HG03439 (cell line): ENCODE results near the gene ATRNL1.

ENCODE experiments used
- ATAC-seq: cut with Tn5 transposase; IDR thresholded peaks from one replicate; pipeline ENCODE4 v1.9.1; 2021; ENCODE audit warnings: mild to moderate bottlenecking, moderate library complexity; ENCODE audit not compliant: unreplicated experiment

The ATRNL1 gene, protein sequence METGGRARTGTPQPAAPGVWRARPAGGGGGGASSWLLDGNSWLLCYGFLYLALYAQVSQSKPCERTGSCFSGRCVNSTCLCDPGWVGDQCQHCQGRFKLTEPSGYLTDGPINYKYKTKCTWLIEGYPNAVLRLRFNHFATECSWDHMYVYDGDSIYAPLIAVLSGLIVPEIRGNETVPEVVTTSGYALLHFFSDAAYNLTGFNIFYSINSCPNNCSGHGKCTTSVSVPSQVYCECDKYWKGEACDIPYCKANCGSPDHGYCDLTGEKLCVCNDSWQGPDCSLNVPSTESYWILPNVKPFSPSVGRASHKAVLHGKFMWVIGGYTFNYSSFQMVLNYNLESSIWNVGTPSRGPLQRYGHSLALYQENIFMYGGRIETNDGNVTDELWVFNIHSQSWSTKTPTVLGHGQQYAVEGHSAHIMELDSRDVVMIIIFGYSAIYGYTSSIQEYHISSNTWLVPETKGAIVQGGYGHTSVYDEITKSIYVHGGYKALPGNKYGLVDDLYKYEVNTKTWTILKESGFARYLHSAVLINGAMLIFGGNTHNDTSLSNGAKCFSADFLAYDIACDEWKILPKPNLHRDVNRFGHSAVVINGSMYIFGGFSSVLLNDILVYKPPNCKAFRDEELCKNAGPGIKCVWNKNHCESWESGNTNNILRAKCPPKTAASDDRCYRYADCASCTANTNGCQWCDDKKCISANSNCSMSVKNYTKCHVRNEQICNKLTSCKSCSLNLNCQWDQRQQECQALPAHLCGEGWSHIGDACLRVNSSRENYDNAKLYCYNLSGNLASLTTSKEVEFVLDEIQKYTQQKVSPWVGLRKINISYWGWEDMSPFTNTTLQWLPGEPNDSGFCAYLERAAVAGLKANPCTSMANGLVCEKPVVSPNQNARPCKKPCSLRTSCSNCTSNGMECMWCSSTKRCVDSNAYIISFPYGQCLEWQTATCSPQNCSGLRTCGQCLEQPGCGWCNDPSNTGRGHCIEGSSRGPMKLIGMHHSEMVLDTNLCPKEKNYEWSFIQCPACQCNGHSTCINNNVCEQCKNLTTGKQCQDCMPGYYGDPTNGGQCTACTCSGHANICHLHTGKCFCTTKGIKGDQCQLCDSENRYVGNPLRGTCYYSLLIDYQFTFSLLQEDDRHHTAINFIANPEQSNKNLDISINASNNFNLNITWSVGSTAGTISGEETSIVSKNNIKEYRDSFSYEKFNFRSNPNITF (N-terminal part only)

DNA sequence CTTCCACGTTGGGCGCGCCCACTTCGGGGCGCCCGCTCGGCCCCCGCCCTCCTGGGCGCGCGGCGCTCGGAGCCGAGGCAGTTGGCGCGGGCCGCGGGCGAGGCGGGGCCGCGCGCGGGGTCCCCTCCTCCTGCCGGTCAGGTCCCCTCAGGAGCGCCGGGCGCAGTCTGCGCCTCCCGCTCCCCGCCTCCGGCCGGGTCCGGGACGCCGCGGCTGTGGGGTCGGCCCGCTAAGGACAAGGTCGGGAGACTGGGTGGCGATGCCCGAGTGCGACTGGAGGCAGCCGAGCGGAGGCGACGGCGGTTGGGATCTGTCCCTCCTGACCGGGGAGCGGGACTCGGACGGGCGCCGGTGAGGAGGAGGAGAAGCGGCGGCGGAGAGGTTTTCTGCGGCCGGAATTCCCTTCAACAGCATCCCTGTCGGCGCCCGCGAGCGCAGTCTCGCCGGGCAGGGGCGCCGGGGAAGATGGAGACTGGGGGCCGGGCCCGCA, at the start of gene ATRNL1:
Gene ATRNL1 (plus strand): TSS at position 80 of the 490 bp plus-strand sequence. CDS start 386 bp downstream, at position 466.
- ATAC-seq: peak; percentile 78

DNA sequence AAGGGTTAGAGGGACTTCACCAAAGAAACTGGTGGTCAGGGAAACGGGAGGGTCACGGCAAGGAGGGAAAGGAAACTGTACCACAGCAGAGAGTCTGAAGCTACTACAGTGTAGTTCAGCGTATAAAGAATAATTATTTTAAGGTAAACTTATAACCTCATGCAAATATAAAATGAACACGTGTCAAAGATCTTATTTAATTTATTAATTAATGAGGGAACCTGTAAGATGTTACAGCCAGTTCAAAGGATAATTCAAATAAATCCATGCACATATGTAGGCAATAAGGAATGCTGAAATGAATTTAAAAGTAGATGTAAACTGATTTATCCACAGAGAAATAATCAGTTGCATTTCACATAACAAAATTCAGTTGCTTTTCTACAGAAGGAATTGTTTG, 49.4 kb upstream of the ATRNL1 start:
- no peak for ATAC-seq

DNA sequence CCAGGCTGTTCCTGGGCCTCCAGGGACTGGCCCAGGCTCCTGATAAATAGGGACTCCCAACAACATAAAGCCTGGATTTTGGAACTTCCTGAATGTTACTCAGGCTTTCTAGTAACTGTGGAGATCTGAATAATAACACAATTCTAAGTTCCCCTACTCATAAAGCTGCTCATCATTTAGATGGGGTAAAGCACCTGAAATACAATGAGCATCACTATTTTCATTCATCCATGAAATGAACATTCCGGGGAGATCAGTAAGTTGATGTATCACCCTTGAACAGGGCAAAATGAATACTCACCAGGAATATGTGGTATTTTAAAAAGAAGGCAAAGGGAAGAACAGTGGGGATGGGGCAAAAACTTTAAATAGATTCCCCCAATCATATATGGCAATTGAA, 48.3 kb upstream of the ATRNL1 start:
- ATAC-seq: no peak

DNA sequence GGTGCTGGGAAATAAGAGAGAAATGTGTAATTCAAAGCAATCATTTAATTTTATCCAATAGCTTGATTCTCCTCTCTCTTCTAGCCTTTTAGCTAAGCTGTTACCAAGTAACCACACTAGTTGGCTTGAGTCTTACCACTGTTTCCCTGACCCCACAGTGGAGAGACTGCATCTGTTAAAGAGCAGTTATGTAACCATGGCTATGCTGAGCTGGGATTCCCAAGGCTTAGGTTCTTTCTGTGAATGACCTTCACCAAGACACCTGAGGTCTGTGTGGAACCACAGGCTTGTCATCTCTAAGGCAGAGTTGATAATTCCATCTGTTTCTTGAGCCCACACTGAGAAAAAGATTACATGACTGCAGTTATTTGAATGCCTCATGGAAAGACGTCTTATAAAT, 47.7 kb upstream of the ATRNL1 start:
- no peak for ATAC-seq

DNA sequence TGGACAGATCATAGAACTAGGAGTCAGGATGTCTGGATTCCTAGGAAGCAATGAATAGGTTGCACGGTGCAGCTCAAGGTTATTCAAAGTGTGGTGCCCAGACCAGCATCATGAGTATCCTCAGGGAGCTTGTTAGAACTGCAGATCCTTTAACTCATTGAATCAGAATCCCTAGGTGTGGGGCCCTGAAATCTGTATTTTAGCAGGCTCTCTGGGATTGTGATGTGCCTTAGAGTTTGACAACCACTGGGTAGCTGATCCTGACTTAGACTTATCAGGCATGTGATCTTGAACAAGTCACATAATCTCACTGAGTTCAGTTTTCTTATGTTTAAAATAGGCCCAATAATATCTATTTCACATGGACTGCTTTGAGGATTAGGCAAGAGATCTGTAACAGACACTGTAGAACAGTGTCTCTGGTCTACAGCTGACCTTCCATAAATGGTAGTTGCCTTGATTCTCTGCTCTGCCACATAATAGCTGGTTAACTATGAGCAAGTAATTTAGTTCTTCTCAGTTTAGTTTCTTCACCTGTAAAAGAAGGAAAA, 46.4 kb upstream of the ATRNL1 start:
- no peak for ATAC-seq

DNA sequence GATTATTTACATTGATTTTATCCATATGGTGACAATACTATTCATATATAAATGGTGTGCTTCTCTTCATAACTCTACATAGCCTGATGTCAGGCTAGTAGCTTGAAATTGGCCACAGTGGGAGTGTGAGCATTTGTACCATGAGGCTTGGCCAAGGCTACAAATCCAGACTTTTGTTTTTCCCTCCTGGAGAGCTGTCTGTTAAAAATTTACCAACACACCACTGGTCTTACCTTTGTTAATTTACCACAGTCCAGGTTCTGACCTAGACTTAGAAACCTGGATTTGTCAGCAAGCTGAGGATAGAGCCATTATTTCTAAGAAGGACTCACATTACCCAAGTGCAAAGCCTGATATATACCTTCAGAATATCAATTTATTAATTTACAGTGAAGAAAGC, 45.5 kb upstream of the ATRNL1 start:
- ATAC-seq: no peak

DNA sequence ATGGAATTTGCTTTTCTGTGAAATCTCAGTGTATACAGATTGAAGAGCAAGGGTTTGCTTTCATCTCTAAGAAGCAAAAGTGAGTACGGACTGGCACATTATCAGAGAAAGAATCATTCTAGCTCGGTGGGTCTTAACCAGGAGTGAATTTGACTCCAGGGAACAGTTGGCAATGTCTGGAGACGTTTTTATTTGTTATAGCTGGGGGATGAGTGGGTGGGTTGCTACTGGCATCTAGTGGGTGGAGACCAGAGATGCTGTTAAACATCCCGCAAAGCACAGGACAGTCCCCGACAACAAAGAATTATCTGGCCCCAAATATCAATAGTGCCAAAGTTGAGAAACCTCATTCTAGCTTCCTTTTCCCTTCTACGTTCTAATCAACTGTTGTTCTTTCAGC, 43.8 kb upstream of the ATRNL1 start:
- ATAC-seq: no peak

DNA sequence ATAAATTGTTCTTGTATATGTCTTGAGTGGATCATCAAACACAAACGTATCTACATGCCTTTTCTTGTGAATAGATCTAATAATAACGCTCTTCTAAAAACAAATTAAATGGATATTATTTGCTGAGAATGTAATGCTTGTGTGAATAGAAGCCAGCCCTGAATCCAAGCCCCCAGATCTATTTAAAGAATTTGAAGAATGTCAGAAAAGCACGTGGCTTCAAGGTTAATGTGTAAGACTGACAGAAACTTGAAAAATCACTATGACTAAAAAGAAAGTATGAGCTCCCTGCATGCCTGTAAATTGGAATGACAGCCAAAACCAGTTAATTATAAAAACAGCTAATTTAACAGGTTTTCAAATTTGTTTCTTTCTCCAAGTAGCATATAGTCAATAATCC, 43.2 kb upstream of the ATRNL1 start:
- no peak for ATAC-seq

DNA sequence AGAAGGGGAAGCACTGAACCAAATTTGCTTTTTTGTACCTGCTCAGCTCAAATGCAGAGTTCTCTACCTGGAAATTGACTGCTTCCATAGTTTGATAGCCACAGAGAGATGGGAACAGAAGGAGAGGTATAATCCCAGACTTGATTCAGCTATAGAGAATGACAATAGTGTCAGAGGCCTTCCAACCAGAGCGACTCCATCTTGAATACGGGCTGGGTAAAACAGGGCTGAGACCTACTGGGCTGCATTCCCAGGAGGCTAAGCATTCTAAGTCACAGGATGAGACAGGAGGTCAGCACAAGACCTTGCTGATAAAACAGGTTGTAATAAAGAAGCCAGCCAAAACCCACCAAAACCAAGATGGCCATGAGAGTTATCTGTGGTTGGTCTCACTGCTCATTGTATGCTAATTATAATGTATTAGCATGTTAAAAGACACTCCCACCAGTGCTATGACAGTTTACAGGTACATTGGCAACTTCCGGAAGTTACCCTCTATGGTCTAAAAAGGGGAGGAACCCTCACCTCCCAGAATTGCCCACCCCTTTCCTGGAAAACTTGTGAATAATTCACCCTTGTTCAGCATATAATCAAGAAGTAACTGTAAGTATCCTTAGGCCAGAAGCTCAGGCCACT, 42.7 kb upstream of the ATRNL1 start:
- ATAC-seq: no peak

DNA sequence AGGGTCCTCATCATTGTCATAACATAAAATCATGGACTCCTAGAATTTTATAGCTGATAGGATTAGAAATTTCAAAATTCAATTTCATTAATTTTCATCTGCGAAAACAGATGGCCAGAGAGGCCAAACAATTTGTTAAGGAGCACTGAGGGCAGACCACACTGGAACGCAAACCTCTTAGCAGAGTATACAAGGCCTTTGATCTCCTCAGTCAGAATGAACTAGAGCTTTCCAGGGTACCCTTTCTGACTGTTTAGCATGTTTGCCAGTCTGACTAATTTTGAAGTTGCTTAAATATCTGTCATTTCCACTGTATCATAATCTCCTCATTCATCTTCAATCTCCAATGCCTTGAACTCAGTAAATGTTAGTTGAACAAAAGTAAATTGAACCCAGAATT, 41.9 kb upstream of the ATRNL1 start:
- ATAC-seq: no peak

DNA sequence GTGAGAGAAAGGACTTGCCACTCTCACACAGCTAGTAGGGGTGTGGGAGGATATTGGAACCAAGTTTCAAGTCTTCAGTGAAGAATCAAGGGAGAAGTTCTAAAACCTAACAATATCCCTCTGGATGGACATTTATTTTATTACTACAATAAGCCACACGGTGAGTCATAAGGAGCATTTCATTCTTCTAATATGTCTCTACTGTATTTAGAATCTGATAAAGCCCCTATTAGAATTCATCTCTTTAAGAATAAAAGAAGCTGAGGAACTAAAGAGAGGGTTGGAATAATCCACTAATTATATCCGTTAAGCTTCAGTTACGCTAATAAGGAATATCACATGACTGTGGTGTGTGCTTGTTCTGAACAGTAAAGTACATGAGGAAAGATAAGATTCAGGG, 40.9 kb upstream of the ATRNL1 start:
- ATAC-seq: no peak

DNA sequence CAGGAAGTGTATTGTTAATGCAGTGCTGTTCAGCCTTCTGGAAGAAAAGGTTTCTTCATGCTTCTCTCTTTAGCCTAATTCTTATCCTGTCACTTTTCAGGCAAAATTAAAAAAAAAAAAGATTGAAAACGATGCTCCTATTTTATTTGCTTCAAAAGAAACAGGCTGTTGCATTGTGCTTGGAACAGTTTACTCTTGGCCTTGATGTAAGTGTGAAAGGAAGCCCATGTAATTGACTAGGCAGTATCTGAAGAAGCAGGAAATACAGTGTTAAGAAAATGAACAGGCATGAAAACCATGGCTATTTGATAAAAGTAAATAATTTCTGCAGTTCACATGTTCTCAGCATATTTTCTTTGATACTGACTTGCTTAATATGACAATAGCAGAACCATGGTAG, 40.4 kb upstream of the ATRNL1 start:
- no peak for ATAC-seq

DNA sequence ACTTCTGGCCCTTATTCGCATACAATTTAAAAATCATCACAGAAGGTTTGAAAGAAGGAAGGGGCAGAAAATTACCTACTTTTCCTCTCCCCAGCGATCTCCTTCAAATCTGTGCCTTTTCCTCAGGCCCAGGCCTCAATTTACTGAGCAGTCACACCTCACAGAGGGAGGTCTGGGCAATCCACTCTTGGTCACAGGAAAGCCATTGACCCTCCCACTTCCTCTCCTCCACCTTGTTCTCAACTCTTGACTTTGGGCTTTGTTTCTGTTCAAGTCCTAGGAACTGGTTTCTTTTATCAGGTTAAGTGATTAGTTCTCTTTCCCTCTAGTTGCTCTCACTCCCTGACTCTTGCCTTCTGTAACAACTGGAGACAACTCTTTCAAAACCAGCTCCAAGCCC, 37.0 kb upstream of the ATRNL1 start:
- no peak for ATAC-seq

DNA sequence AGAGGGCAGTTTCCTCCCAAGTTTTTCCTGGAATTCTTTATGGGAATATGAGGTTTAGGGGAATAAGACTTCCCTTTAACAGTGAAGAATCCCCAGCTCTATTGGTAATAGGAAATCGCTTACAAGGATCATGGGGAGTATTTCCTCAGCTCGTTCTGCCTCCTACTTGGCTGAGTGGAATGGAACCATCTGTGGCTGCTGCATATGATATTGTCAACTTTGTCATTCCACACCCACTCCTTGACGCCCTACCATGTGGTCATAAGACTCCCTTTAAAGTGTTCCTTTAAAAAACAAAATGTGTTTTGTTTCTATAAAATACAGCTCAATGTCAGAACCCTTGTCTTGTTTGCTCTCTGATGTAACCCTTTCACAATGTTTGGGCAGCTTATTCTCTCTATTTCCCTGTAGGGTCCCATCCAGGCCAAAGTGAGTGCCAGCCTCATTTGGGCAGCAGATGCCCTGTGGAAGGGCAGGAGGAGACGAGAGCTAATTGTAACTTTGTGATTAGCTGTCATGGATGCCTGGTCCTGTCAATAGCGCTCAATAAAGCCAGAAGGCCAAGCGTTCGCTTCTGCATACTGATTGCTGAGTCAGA, 33.8 kb upstream of the ATRNL1 start:
- ATAC-seq: no peak

DNA sequence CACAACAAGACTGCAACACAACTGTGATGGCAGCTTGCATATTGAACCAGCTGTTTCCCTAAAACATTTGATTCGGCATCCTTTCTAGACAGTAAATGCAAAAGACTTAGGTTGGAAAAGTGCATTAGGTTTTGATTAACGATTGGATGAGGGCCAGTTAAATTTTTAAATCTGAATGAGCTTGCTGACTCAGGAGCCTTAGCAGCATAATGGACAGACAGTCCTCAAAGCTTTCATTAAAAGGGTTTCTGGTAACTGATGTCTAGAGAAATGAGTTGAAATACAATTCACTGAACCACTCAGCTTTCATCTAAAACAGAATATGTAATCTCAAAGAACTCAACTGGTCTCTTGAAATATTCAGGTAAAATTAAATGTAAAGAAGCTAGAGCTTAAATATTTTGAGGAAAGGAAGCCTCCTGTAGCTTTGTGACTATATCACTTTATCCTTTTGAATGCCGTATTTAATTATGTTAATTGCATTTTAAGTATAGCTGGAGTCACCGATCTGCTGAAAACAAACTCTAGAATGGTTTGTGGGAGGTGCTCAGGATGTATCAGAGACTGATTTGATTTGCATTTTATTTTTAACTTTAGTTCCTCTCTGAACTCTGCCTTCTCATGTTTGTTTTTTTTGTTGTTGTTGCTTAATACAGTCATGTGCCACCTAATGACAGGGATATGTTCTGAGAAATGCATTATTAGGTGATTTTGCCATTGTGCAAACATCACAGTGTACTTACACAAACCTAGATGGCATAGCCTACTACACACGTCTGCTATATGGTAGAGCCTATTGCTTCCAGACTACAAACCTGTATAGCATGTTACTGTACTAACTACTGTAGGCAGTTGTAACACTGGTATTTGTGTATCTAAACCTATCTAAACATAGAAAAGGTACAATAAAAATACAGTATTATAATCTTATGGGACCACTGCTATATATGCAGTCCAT, 29.2 kb upstream of the ATRNL1 start:
- ATAC-seq: no peak

DNA sequence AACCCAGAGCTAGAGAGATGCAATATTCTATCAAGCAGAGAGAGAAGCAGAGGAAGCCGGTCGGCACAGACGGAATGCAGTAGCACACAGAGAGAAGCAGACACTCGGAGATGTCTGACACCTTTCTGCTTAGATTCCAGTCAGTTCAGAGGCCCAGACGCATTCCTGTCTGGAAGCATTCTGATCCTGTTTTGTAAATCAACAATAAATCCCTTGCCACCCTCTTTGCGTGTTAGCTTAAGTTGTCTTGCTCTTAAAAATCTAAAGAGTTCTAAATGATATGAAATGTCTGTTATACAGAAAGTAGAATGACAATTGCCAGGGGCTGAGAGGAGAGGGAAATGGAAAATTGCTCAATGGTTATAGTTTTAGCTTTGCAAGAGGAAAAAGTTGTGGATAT, 27.4 kb upstream of the ATRNL1 start:
- ATAC-seq: no peak

DNA sequence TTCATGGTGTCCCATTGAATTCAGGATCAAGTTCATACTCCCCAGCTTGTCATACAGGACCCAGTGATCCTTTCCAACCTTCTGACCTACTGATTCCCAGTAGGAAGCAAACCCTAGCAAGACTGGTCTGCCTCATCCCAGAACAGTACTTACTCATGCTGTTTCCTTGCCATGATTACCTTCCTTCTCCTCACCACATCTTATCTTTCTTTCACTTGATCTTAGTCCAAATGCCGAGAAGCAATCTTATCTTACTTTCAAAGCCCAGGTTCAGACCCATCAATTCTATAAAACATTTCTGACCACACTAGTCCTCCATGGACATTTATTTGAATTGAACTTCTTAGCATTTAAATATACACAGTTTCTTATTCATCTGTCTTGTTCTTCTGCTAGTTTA, 26.6 kb upstream of the ATRNL1 start:
- ATAC-seq: no peak

DNA sequence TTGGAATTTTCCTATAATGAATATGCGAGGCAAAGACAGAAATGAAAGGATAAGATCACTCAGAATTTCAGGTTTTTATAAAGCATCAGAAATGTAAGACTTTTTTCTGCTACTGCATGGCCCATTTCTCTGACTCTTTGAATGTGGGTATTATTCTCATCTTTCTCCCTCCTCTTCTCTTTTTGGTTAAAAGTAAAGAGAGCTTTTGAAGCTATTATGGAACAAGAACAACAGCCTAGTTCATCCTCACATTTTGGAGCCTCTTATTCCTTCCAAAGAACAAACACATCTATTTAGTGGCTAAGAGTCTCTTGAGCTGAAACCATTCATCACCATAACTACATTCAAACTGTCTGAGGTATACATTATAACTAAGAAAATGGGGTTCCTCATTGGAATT, 19.4 kb upstream of the ATRNL1 start:
- no peak for ATAC-seq

DNA sequence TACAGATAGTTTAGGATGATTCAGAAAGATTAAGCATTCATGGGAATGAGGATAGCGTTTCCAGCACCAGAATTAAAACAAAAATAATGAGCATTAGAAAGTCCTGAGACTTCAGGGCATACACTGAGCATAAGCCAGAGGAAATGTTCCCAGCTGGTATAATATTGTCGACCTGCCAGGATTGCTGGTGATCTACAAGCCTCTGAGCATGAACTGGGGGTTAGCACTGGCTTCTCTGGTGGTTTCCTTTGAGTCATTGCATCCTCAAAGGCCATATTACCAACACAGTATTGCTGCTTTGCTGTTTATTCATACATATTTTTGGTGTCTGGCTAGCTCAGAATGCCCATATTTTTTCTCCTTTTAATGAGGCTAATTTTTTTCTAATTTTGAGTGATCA, 10.7 kb upstream of the ATRNL1 start:
- ATAC-seq: no peak
